ENCODE results near the gene CCDC116. TPM values are rescaled to one million over a fixed set of nuclear protein-coding genes. Genes with fewer than 3 reads are reported as not detected.
"Not testable (repeated sequence)": the region's sequence is repeated elsewhere in the genome, so short reads cannot be mapped to it uniquely, and the experiment has no call there.

CCDC116 gene
- total RNA-seq, 1 donor from 2014 or later = 1.0 TPM

GRCh38 chr22:21602579-21602978 is 30.0 kb upstream of the CCDC116 start:
- TF ChIP-seq, protein P1, sequence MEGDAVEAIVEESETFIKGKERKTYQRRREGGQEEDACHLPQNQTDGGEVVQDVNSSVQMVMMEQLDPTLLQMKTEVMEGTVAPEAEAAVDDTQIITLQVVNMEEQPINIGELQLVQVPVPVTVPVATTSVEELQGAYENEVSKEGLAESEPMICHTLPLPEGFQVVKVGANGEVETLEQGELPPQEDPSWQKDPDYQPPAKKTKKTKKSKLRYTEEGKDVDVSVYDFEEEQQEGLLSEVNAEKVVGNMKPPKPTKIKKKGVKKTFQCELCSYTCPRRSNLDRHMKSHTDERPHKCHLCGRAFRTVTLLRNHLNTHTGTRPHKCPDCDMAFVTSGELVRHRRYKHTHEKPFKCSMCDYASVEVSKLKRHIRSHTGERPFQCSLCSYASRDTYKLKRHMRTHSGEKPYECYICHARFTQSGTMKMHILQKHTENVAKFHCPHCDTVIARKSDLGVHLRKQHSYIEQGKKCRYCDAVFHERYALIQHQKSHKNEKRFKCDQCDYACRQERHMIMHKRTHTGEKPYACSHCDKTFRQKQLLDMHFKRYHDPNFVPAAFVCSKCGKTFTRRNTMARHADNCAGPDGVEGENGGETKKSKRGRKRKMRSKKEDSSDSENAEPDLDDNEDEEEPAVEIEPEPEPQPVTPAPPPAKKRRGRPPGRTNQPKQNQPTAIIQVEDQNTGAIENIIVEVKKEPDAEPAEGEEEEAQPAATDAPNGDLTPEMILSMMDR (IDR thresholded peaks at IDR 0.05) = no peak
- intact Hi-C loops (cut with micrococcal nuclease) = no loop called here
- H3K27me3 Mint-ChIP-seq = no peaks in the 10 kb centered on the region
- CTCF ChIA-PET = no interaction called here
- ATAC-seq (ENCODE audit: low read depth) = no peak
- peak overlapping the region; percentile 31 for H3K27ac Mint-ChIP-seq
- no peak for DNase-seq
- H3K9me3 Mint-ChIP-seq = no peaks in the 10 kb centered on the region
- no peak overlapping the region for H3K4me3 Mint-ChIP-seq
- peaks cover 25% of the 10 kb centered on the region for H3K36me3 Mint-ChIP-seq (ENCODE audit: low read depth)
- POLR2A ChIA-PET = interaction anchor here (1.1 kb wide), 1 partner anchor 12 kb away, joined by 4 read pairs; no protein-coding TSS in a partner anchor
- peaks cover 35% of the 10 kb centered on the region for H3K4me1 Mint-ChIP-seq

- Mint-ChIP-seq H3K27ac (no peak overlapping the region), H3K4me3 (no peak overlapping the region), H3K27me3 (no peaks in the 10 kb centered on the region), H3K9me3 (no peaks in the 10 kb centered on the region), H3K36me3 (ENCODE audit: low read depth) (peaks cover 21% of the 10 kb centered on the region), H3K4me1 (peaks cover 31% of the 10 kb centered on the region)
- POLR2A ChIA-PET = interaction anchor here (0.7 kb wide), 1 partner anchor 14 kb away, joined by 3 read pairs; no protein-coding TSS in a partner anchor
- ATAC-seq (ENCODE audit: low read depth) = no peak
- intact Hi-C loops (cut with micrococcal nuclease) = no loop called here
- CTCF ChIA-PET = no interaction called here
- TF ChIP-seq, protein P1 (IDR thresholded peaks at IDR 0.05) = no peak
- no peak for DNase-seq
These were observed 28.6 kb upstream of the CCDC116 start for GRCh38 chr22:21603973-21604372.

- TF ChIP-seq, protein P1 (IDR thresholded peaks at IDR 0.05) = no peak
- Mint-ChIP-seq H3K9me3 (no peaks in the 10 kb centered on the region), H3K27me3 (no peaks in the 10 kb centered on the region), H3K4me3 (no peak overlapping the region), H3K36me3 (ENCODE audit: low read depth) (peaks cover 25% of the 10 kb centered on the region), H3K4me1 (peaks cover 24% of the 10 kb centered on the region), H3K27ac (no peak overlapping the region)
- ChIA-PET CTCF (no interaction called here), POLR2A (interaction anchor here (0.6 kb wide), 1 partner anchor 8 kb away, joined by 4 read pairs; no protein-coding TSS in a partner anchor)
- no peak for DNase-seq
- no peak for ATAC-seq (ENCODE audit: low read depth)
- intact Hi-C loops (cut with micrococcal nuclease) = no loop called here
These were observed 26.5 kb upstream of the CCDC116 start for GRCh38 chr22:21605887-21606564.

DNA sequence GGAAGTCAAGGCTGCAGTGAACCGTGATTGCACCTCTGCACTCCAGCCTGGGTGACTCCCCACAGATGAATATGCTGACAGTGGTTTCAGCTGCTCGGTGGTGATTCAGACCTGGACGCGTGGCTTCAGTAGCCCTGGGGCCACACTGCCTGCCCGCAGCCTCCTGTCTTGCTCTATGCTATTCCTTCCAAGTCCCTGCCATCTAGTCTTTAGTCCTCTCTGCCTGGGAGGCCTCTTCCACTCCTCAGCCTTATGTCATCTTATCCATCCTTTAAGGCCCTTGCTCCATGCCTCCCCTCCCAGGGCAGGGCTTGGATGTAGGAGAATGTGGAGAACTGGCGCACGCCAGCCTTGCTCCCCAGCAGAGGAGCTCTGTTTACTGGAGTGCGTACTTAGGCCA is 25.8 kb upstream of the CCDC116 start:
- ChIA-PET CTCF (no interaction called here), POLR2A (no interaction called here)
- Mint-ChIP-seq H3K4me3 (no peak overlapping the region), H3K27ac (no peak overlapping the region), H3K4me1 (peaks cover 28% of the 10 kb centered on the region), H3K9me3 (no peaks in the 10 kb centered on the region), H3K27me3 (no peaks in the 10 kb centered on the region), H3K36me3 (ENCODE audit: low read depth) (peaks cover 33% of the 10 kb centered on the region)
- intact Hi-C loops (cut with micrococcal nuclease) = no loop called here
- DNase-seq = no peak
- TF ChIP-seq, protein P1 (IDR thresholded peaks at IDR 0.05) = no peak
- ATAC-seq (ENCODE audit: low read depth) = no peak

- intact Hi-C loops (cut with micrococcal nuclease); H3K27ac Mint-ChIP-seq; H3K27me3 Mint-ChIP-seq; DNase-seq; ATAC-seq (ENCODE audit: low read depth); H3K4me3 Mint-ChIP-seq; H3K9me3 Mint-ChIP-seq; POLR2A ChIA-PET: not testable (repeated sequence)
- CTCF ChIA-PET = interaction anchor here (1.4 kb wide), 1 partner anchor 20 kb away, joined by 3 read pairs; no protein-coding TSS in a partner anchor
- Mint-ChIP-seq H3K36me3 (ENCODE audit: low read depth) (peaks cover 48% of the 10 kb centered on the region), H3K4me1 (peaks cover 35% of the 10 kb centered on the region)
These were observed 22.9 kb upstream of the CCDC116 start for GRCh38 chr22:21609556-21610157.

All from activated B cell treated with CpG ODN at 0.5 μM for 24 hours (primary cell).